Retinal pigment epithelial cell (primary cell): Measurements from ENCODE around the gene ATF6B.

Experiments used
- DNase-seq: peaks from one replicate; pipeline ENCODE4 v3.0.0-alpha.2; 2010; ENCODE audit warnings: low read depth
- H3K4me3 ChIP-seq: 2 replicates; pipeline ENCODE4 v1.5.1; 2011; ENCODE audit warnings: mild to moderate bottlenecking, low read length, control low read depth, moderate library complexity
- CTCF ChIP-seq: conservative IDR thresholded peaks from 2 replicates; pipeline ENCODE4 v1.5.1; 2011; ENCODE audit warnings: low read depth, low read length, control low read depth, inconsistent platforms

ATF6B gene

GRCh38 chr6:32127717-32128592, at the start of gene ATF6B:
Gene ATF6B, minus strand, starts transcription at chr6:32128246. Its CDS starts 39 bp downstream, at chr6:32128207.
- peak within 1 kb of the TSS; percentile 100 for H3K4me3 ChIP-seq
- TF ChIP-seq CTCF, result no peak
- DNase-seq, result peak; percentile 99

- no peak for DNase-seq
- TF ChIP-seq CTCF, result no peak
- peak overlapping the region; percentile 95 for H3K4me3 ChIP-seq
Observed at GRCh38 chr6:32177183-32177787, 49.2 kb upstream of the ATF6B start.

- TF ChIP-seq CTCF, result no peak
- H3K4me3 ChIP-seq, result peak overlapping the region; percentile 95
- DNase-seq, result no peak
Observed at GRCh38 chr6:32176476-32177182, 48.6 kb upstream of the ATF6B start.

GRCh38 chr6:32175711-32176475, 47.8 kb upstream of the ATF6B start, which contains the start of gene AGPAT1:
Gene AGPAT1, minus strand, starts transcription at chr6:32176084. Its CDS starts 4,588 bp downstream, at chr6:32171496.
- DNase-seq, result peak; percentile 89
- TF ChIP-seq CTCF, result no peak

GRCh38 chr6:32175322-32175710, 47.3 kb upstream of the ATF6B start:
- H3K4me3 ChIP-seq, result peak overlapping the region; percentile 95
- no peak for TF ChIP-seq CTCF
- DNase-seq, result no peak

More at GRCh38 chr6:32175711-32176475, 47.8 kb upstream of the ATF6B start, which contains the start of gene AGPAT1:
- H3K4me3 ChIP-seq, result peak within 1 kb of the TSS; percentile 95

GRCh38 chr6:32174416-32174815, 46.4 kb upstream of the ATF6B start:
- DNase-seq, result no peak
- no peak for TF ChIP-seq CTCF
- no peak overlapping the region for H3K4me3 ChIP-seq
